Natural killer cell (primary cell): ENCODE results near the gene SSTR3. TPM values are rescaled to one million over a fixed set of nuclear protein-coding genes. Genes with fewer than 3 reads are reported as not detected.
A peak's percentile ranks its signal among the peaks of the same experiment; 100 is the strongest.

ENCODE experiments used
- ATAC-seq, 3 donors: fragments of 150-1000 bp in 2 of 3; fragments of 200-7000 bp in 1 of 3; cut with Tn5 transposase; 1 replicate in 1 of 3; 2 replicates in 2 of 3; pipeline ENCODE4 v1.10.0; 2021; ENCODE audit warnings: mild to moderate bottlenecking in 2 of 3, moderate library complexity in 2 of 3
- DNase-seq, 2 donors: peaks; one replicate each; pipeline versions ENCODE4 v3.0.0 to v3.0.0-alpha.2; 2013 to 2021; ENCODE audit warnings: mixed read lengths in 1 of 2
- H3K27ac ChIP-seq: one replicate; pipeline ENCODE4 v1.5.1; 2013; ENCODE audit warnings: mild to moderate bottlenecking, low read length
- H3K27me3 ChIP-seq: one replicate; pipeline ENCODE4 v1.6.1; 2013; ENCODE audit warnings: low read length; ENCODE audit not compliant: control insufficient read depth, insufficient read depth
- H3K36me3 ChIP-seq: one replicate; pipeline ENCODE4 v1.6.1; 2013; ENCODE audit warnings: low read length; ENCODE audit not compliant: control insufficient read depth, insufficient read depth
- H3K4me1 ChIP-seq: one replicate; pipeline ENCODE4 v1.6.1; 2013; ENCODE audit warnings: low read length; ENCODE audit not compliant: control insufficient read depth, insufficient read depth
- H3K4me3 ChIP-seq: one replicate; pipeline ENCODE4 v1.5.1; 2013; ENCODE audit warnings: low read length
- H3K9me3 ChIP-seq: one replicate; pipeline ENCODE4 v1.6.1; 2013; ENCODE audit warnings: low read length; ENCODE audit not compliant: control insufficient read depth, insufficient read depth
- H3K27ac Mint-ChIP-seq, 2 donors: one replicate each; pipeline ENCODE4 v1.8.0; 2022; ENCODE audit warnings: mild to moderate bottlenecking in 2 of 2, mixed read lengths in 2 of 2, moderate library complexity in 1 of 2
- H3K27me3 Mint-ChIP-seq, 2 donors: one replicate each; pipeline ENCODE4 v1.8.0; 2022; ENCODE audit warnings: low read depth in 2 of 2, mixed read lengths in 2 of 2
- H3K36me3 Mint-ChIP-seq: one replicate; pipeline ENCODE4 v1.8.0; 2022; ENCODE audit warnings: mixed read lengths
- H3K4me1 Mint-ChIP-seq, 2 donors: one replicate each; pipeline ENCODE4 v1.8.0; 2022; ENCODE audit warnings: mixed read lengths in 2 of 2
- H3K4me3 Mint-ChIP-seq: one replicate; pipeline ENCODE4 v1.8.0; 2022; ENCODE audit warnings: mild to moderate bottlenecking, moderate library complexity, mixed read lengths
- H3K9me3 Mint-ChIP-seq, 2 donors: one replicate each; pipeline ENCODE4 v1.8.0; 2022; ENCODE audit warnings: mixed read lengths in 2 of 2
- CTCF ChIP-seq: fragments of 200-600 bp; IDR thresholded peaks from one replicate; pipeline ENCODE4 v1.8.0; 2022; ENCODE audit warnings: antibody characterized with exemption
- WGBS: methylation state at CpG from one replicate; pipeline ENCODE4 v1.1.7; 2013; ENCODE audit warnings: missing lambda C conversion rate; ENCODE audit not compliant: insufficient coverage; 5-methylcytosine and 5-hydroxymethylcytosine counted together
- intact Hi-C: fragments of 100-400 bp; cut with micrococcal nuclease; formaldehyde crosslinking; loops from one replicate; pipeline ENCODE4 v1.14.2; 2022
- total RNA-seq, 4 donors: library from RNA; stranded (reverse); fragments of 120-200 nt in 1 of 4; gene quantifications; one replicate each; pipeline versions ENCODE4 v1.2.3 to v1.2.4, GENCODE V29; 2013 to 2022

The SSTR3 gene
- total RNA-seq, 3 donors from 2014 or later (not counting 1 experiment from before 2014, with no cell fraction given): 0.20 to 0.64 (median 0.23) TPM

GRCh38 chr22:37224757-37225420 lies 12.6 kb upstream of the SSTR3 start:
- Mint-ChIP-seq H3K27me3 (no peaks in the 10 kb centered on the region), H3K27ac (peak overlapping the region; percentile 91), H3K36me3 (peaks cover 20% of the 10 kb centered on the region), H3K9me3 (peaks cover 0 to 3% of the 10 kb centered on the region in 2 donors), H3K4me3 (peak overlapping the region; percentile 21), H3K4me1 (peaks cover 84 to 86% of the 10 kb centered on the region in 2 donors)
- no peak for TF ChIP-seq CTCF
- no peaks in the 10 kb centered on the region for H3K9me3 ChIP-seq
- H3K27me3 ChIP-seq: no peaks in the 10 kb centered on the region
- peaks cover 58% of the 10 kb centered on the region for H3K36me3 ChIP-seq
- ATAC-seq (no peak), DNase-seq (peak in 1 of 2 donors; percentile 34)
- intact Hi-C loops: loop anchor here (5.0 kb wide), 1 partner anchor 37 kb away; no protein-coding TSS in a partner anchor
- WGBS: 77% methylated on average over 6 of the region's 8 CpGs
- no peak overlapping the region for H3K4me3 ChIP-seq
- peaks cover 93% of the 10 kb centered on the region for H3K4me1 ChIP-seq
- H3K27ac ChIP-seq: peak overlapping the region; percentile 78

GRCh38 chr22:37223965-37224551 lies 11.8 kb upstream of the SSTR3 start:
- DNase-seq (peak in 1 of 2 donors; percentile 62), ATAC-seq (peak in 2 of 3 donors; percentile 18 to 34)
- intact Hi-C loops: no loop called here
- H3K4me1 ChIP-seq: peaks cover 93% of the 10 kb centered on the region
- Mint-ChIP-seq H3K4me1 (peaks cover 82 to 84% of the 10 kb centered on the region in 2 donors), H3K27ac (peak overlapping the region; percentile 91), H3K36me3 (peaks cover 20% of the 10 kb centered on the region), H3K9me3 (peaks cover 0 to 3% of the 10 kb centered on the region in 2 donors), H3K27me3 (no peaks in the 10 kb centered on the region), H3K4me3 (peak overlapping the region; percentile 57)
- H3K27ac ChIP-seq: peak overlapping the region; percentile 78
- H3K9me3 ChIP-seq: no peaks in the 10 kb centered on the region
- WGBS: 45% methylated on average over 3 of the region's 3 CpGs
- H3K4me3 ChIP-seq: no peak overlapping the region
- H3K36me3 ChIP-seq: peaks cover 51% of the 10 kb centered on the region
- no peaks in the 10 kb centered on the region for H3K27me3 ChIP-seq
- TF ChIP-seq CTCF: no peak

- H3K4me3 ChIP-seq: no peak overlapping the region
- Mint-ChIP-seq H3K27ac (peak overlapping the region; percentile 91), H3K27me3 (no peaks in the 10 kb centered on the region), H3K9me3 (peaks cover 0 to 3% of the 10 kb centered on the region in 2 donors), H3K4me1 (peaks cover 71 to 83% of the 10 kb centered on the region in 2 donors), H3K36me3 (peaks cover 20% of the 10 kb centered on the region), H3K4me3 (peak overlapping the region; percentile 76)
- 4% methylated on average over 8 of the region's 8 CpGs for WGBS
- H3K36me3 ChIP-seq: peaks cover 36% of the 10 kb centered on the region
- peak overlapping the region; percentile 83 for H3K27ac ChIP-seq
- intact Hi-C loops: no loop called here
- ATAC-seq: peak; percentile 60 to 76 (median 70)
- H3K4me1 ChIP-seq: peaks cover 88% of the 10 kb centered on the region
- no peaks in the 10 kb centered on the region for H3K27me3 ChIP-seq
- no peak for TF ChIP-seq CTCF
- H3K9me3 ChIP-seq: no peaks in the 10 kb centered on the region
- DNase-seq: peak in 1 of 2 donors; percentile 76
These were observed 10.2 kb upstream of the SSTR3 start for GRCh38 chr22:37222440-37222971.
